Upper lobe of right lung (tissue), 1 donor: ENCODE results near the gene TMEM269. TPM values are rescaled to one million over a fixed set of nuclear protein-coding genes. Genes with fewer than 3 reads are reported as not detected.

Experiments used
- ATAC-seq: fragments of 200-7000 bp; cut with Tn5 transposase; one replicate; pipeline ENCODE4 v1.9.1; 2020; ENCODE audit warnings: mild to moderate bottlenecking, moderate library complexity
- DNase-seq: peaks from one replicate; pipeline ENCODE4 v3.0.0-alpha.2; 2020
- H3K27ac ChIP-seq: fragments of 200-600 bp; one replicate; pipeline ENCODE4 v1.8.0; 2022
- H3K27me3 ChIP-seq: fragments of 200-600 bp; one replicate; pipeline ENCODE4 v1.8.0; 2022; ENCODE audit warnings: mild to moderate bottlenecking
- H3K36me3 ChIP-seq: fragments of 200-600 bp; one replicate; pipeline ENCODE4 v1.8.0; 2022
- H3K4me1 ChIP-seq: fragments of 200-600 bp; one replicate; pipeline ENCODE4 v1.8.0; 2022
- H3K4me3 ChIP-seq: fragments of 200-600 bp; one replicate; pipeline ENCODE4 v1.8.0; 2022; ENCODE audit warnings: mild to moderate bottlenecking
- H3K9me3 ChIP-seq: fragments of 200-600 bp; one replicate; pipeline ENCODE4 v1.8.0; 2022
- intact Hi-C: fragments of 100-400 bp; cut with DNase I; formaldehyde crosslinking; loops from one replicate; pipeline ENCODE4 v1.11.0; 2022
- total RNA-seq: library from RNA; stranded (reverse); fragmentation: NEBNext Ultra II Directional; extraction: Animal tissue kit (Norgen Biotek cat#: 25700); gene quantifications from one replicate; pipeline ENCODE4 v1.2.1, GENCODE V29; 2021
- TF ChIP-seq, protein P1 (sequence below): fragments of 200-600 bp; IDR thresholded peaks from one replicate; pipeline ENCODE4 v1.8.0; 2022; ENCODE audit warnings: antibody characterized with exemption
- donor health status: DM: no; HTN: yes; CAD: no; lungs with severe emphysema.

The TMEM269 gene
- total RNA-seq, 1 donor from 2014 or later = not detected

DNA sequence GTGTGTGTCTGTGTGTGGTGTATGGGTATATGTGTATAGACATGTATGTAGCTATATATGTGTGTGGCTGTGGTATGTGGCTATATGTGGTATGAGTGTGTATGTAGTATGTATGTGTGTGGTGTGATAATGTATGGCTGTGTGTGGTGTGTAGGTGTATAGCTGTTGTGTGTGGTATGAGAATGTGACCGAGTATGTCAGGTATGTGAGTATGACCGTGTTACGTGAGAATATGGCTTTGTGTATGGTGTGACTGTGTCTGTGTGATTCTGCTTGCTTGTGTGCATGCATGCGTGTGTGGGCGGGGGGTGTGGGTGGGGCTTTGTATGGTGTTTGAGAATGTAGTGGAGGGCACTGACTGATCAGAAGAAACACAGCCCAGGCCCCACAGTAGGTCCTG is 65.2 kb downstream of the TMEM269 start:
- TF ChIP-seq, protein P1, sequence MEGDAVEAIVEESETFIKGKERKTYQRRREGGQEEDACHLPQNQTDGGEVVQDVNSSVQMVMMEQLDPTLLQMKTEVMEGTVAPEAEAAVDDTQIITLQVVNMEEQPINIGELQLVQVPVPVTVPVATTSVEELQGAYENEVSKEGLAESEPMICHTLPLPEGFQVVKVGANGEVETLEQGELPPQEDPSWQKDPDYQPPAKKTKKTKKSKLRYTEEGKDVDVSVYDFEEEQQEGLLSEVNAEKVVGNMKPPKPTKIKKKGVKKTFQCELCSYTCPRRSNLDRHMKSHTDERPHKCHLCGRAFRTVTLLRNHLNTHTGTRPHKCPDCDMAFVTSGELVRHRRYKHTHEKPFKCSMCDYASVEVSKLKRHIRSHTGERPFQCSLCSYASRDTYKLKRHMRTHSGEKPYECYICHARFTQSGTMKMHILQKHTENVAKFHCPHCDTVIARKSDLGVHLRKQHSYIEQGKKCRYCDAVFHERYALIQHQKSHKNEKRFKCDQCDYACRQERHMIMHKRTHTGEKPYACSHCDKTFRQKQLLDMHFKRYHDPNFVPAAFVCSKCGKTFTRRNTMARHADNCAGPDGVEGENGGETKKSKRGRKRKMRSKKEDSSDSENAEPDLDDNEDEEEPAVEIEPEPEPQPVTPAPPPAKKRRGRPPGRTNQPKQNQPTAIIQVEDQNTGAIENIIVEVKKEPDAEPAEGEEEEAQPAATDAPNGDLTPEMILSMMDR = no peak
- Histone ChIP-seq H3K4me3 (no peak overlapping the region), H3K9me3 (no peaks in the 10 kb centered on the region), H3K27ac (no peak overlapping the region), H3K36me3 (peaks cover 21% of the 10 kb centered on the region), H3K4me1 (peaks cover 16% of the 10 kb centered on the region), H3K27me3 (no peaks in the 10 kb centered on the region)
- no peak for ATAC-seq
- DNase-seq = no peak
- intact Hi-C loops = no loop called here

Other genes with a start within 250 kb of the TMEM269 start
- 20.0 TPM for gene PPIH, start 126.6 kb upstream of the TMEM269 start, total RNA-seq
- gene YBX1, start 102.6 kb upstream of the TMEM269 start, total RNA-seq = 478 TPM
- not detected for gene CLDN19, start 44.8 kb upstream of the TMEM269 start, total RNA-seq
- gene P3H1, start 18.0 kb upstream of the TMEM269 start, total RNA-seq = 22.3 TPM
- 6.1 TPM for gene C1orf50, start 17.7 kb upstream of the TMEM269 start, total RNA-seq
- gene ERMAP, start 32.1 kb downstream of the TMEM269 start, total RNA-seq = 18.2 TPM
- gene SVBP, start 32.4 kb downstream of the TMEM269 start, total RNA-seq = 19.4 TPM
- gene ZNF691, start 61.6 kb downstream of the TMEM269 start, total RNA-seq = 8.2 TPM
- gene SLC2A1, start 173.9 kb downstream of the TMEM269 start, total RNA-seq = 12.9 TPM